H1 (cell line): ENCODE measurements around the gene FBXL17. TPM values are rescaled to one million over a fixed set of nuclear protein-coding genes. Genes with fewer than 3 reads are reported as not detected.

Source experiments
- CTCF ChIA-PET: fragments of 300-600 bp; sonication (Branson Sonifier 250); formaldehyde crosslinking; loops from one replicate; lab custom pipeline; 2021; ENCODE audit not compliant: partially characterized antibody; lab: Charles Lee
- POLR2A ChIA-PET: fragments of 300-600 bp; sonication (Branson Sonifier 250); formaldehyde crosslinking; loops from one replicate; lab custom pipeline; 2021; ENCODE audit warnings: inconsistent platforms; ENCODE audit not compliant: partially characterized antibody; lab: Charles Lee
- DNase-seq, 2 experiments: peaks; one replicate each; pipeline versions ENCODE4 v3.0.0 to v3.0.0-alpha.2; 2010 to 2022; ENCODE audit warnings: low spot score in 2 of 2, low read depth in 1 of 2, mixed read lengths in 1 of 2
- FAIRE-seq: peaks from 2 replicates; lab custom pipeline; 2011; peaks lifted over from hg19 to GRCh38; lab: Jason Lieb, UNC
- H2AFZ ChIP-seq: 2 replicates; pipeline ENCODE4 v1.8.1; 2012; ENCODE audit warnings: low read length, inconsistent platforms
- H2AK5ac ChIP-seq: 2 replicates; pipeline ENCODE4 v1.6.1; 2013; ENCODE audit warnings: low read depth, low read length
- H2BK120ac ChIP-seq: replicated peaks from 2 replicates; pipeline ENCODE3; 2013; ENCODE audit warnings: low read depth, low read length, inconsistent platforms
- H2BK12ac ChIP-seq: 2 replicates; pipeline ENCODE4 v1.6.1; 2013; ENCODE audit warnings: low read depth, low read length
- H2BK15ac ChIP-seq: 2 replicates; pipeline ENCODE4 v1.6.1; 2013; ENCODE audit warnings: low read length
- H2BK20ac ChIP-seq: 2 replicates; pipeline ENCODE4 v1.6.1; 2013; ENCODE audit warnings: low read length
- H2BK5ac ChIP-seq: 2 replicates; pipeline ENCODE4 v1.6.1; 2013; ENCODE audit warnings: low read depth, low read length
- H3K14ac ChIP-seq: 2 replicates; pipeline ENCODE4 v1.6.1; 2013; ENCODE audit warnings: inconsistent platforms; ENCODE audit not compliant: insufficient read length
- H3K18ac ChIP-seq: 2 replicates; pipeline ENCODE4 v1.6.1; 2013; ENCODE audit warnings: low read length; ENCODE audit errors: extremely low read depth
- H3K23ac ChIP-seq: 2 replicates; pipeline ENCODE4 v1.6.1; 2013; ENCODE audit warnings: inconsistent platforms; ENCODE audit not compliant: insufficient read length
- H3K23me2 ChIP-seq: 2 replicates; pipeline ENCODE4 v1.6.1; 2013; ENCODE audit warnings: low read depth, low read length
- H3K27ac ChIP-seq: 2 replicates; pipeline ENCODE4 v1.6.1; 2011; ENCODE audit warnings: low read depth, low read length, inconsistent platforms
- H3K27me3 ChIP-seq, 4 experiments: replicated peaks in 1 of 4; 1 replicate in 1 of 4; 2 replicates in 3 of 4; pipeline versions ENCODE4 v1.6.1 to v1.8.1; 2011 to 2013; ENCODE audit warnings: low read length in 3 of 4, mild to moderate bottlenecking in 3 of 4, inconsistent platforms in 2 of 4, mixed read lengths in 2 of 4, moderate library complexity in 1 of 4; ENCODE audit not compliant: control insufficient read depth in 3 of 4, insufficient read depth in 3 of 4; ENCODE audit errors: extremely low read depth in 1 of 4
- H3K36me3 ChIP-seq, 4 experiments: 2 replicates each; pipeline versions ENCODE4 v1.6.1 to v1.8.1; 2011 to 2013; ENCODE audit warnings: mild to moderate bottlenecking in 4 of 4, low read length in 3 of 4, moderate library complexity in 2 of 4, control low read depth in 1 of 4, inconsistent platforms in 1 of 4; ENCODE audit not compliant: insufficient read depth in 4 of 4, control insufficient read depth in 2 of 4
- H3K4ac ChIP-seq: replicated peaks from 2 replicates; pipeline ENCODE3; 2013; ENCODE audit warnings: low read length, low read depth, mixed read lengths, inconsistent platforms; ENCODE audit not compliant: insufficient read length
- H3K4me1 ChIP-seq, 4 experiments: replicated peaks in 1 of 4; 1 replicate in 1 of 4; 2 replicates in 3 of 4; pipeline versions ENCODE4 v1.6.1 to v1.8.1; 2011 to 2013; ENCODE audit warnings: low read length in 3 of 4, inconsistent platforms in 2 of 4, mixed read lengths in 1 of 4; ENCODE audit not compliant: insufficient read depth in 4 of 4, control insufficient read depth in 3 of 4
- H3K4me2 ChIP-seq, 2 experiments: 2 replicates each; pipeline versions ENCODE4 v1.6.1 to v1.8.1; 2011 to 2013; ENCODE audit warnings: low read depth in 2 of 2, low read length in 2 of 2, control low read depth in 1 of 2, inconsistent platforms in 1 of 2, mild to moderate bottlenecking in 1 of 2; ENCODE audit not compliant: insufficient read depth in 1 of 2
- H3K4me3 ChIP-seq, 4 experiments: fragments of 200-600, 300-600 bp in 1 of 4; sonication (generic), shearing (Covaris generic), sonication (Bioruptor Twin) in 1 of 4; 2 replicates each; pipeline versions ENCODE4 v1.5.1 to v1.8.1; 2011 to 2016; ENCODE audit warnings: low read length in 4 of 4, low read depth in 3 of 4, control low read depth in 2 of 4, inconsistent platforms in 2 of 4, mild to moderate bottlenecking in 2 of 4, mixed read lengths in 1 of 4, moderate library complexity in 1 of 4; ENCODE audit not compliant: insufficient read depth in 2 of 4; ENCODE audit errors: extremely low read depth in 1 of 4
- H3K56ac ChIP-seq: replicated peaks from 2 replicates; pipeline ENCODE3; 2013; ENCODE audit warnings: low read depth, mild to moderate bottlenecking, mixed read lengths, low read length, inconsistent platforms; ENCODE audit not compliant: insufficient read length
- H3K79me1 ChIP-seq: 2 replicates; pipeline ENCODE4 v1.6.1; 2013; ENCODE audit warnings: low read depth, low read length, control low read depth
- H3K79me2 ChIP-seq, 2 experiments: 2 replicates each; pipeline versions ENCODE4 v1.6.1 to v1.8.1; 2012 to 2013; ENCODE audit warnings: low read length in 2 of 2, mild to moderate bottlenecking in 2 of 2, inconsistent platforms in 1 of 2; ENCODE audit not compliant: insufficient read depth in 2 of 2, control insufficient read depth in 1 of 2
- H3K9ac ChIP-seq, 4 experiments: replicated peaks in 1 of 4; 1 replicate in 1 of 4; 2 replicates in 3 of 4; pipeline versions ENCODE4 v1.6.1 to v1.8.1; 2011 to 2013; ENCODE audit warnings: low read depth in 3 of 4, low read length in 3 of 4, control low read depth in 2 of 4, mild to moderate bottlenecking in 2 of 4, moderate library complexity in 2 of 4, inconsistent platforms in 1 of 4; ENCODE audit errors: extremely low read depth in 1 of 4
- H3K9me3 ChIP-seq, 2 experiments: 2 replicates each; pipeline versions ENCODE4 v1.6.1 to v1.8.1; 2012 to 2013; ENCODE audit warnings: mild to moderate bottlenecking in 2 of 2, moderate library complexity in 2 of 2, control low read depth in 1 of 2, inconsistent platforms in 1 of 2, low read depth in 1 of 2, low read length in 1 of 2, mixed read lengths in 1 of 2; ENCODE audit not compliant: insufficient read depth in 2 of 2
- H4K20me1 ChIP-seq, 2 experiments: replicated peaks in 1 of 2; 2 replicates each; pipeline versions ENCODE3 to v1.8.1; 2011 to 2013; ENCODE audit warnings: inconsistent platforms in 2 of 2, low read length in 2 of 2, mild to moderate bottlenecking in 1 of 2; ENCODE audit not compliant: insufficient read depth in 2 of 2, control insufficient read depth in 1 of 2
- H4K5ac ChIP-seq: 2 replicates; pipeline ENCODE4 v1.6.1; 2013; ENCODE audit warnings: low read length, low read depth, mixed read lengths, inconsistent platforms; ENCODE audit not compliant: insufficient read length
- H4K8ac ChIP-seq: 2 replicates; pipeline ENCODE4 v1.8.0; 2013; ENCODE audit warnings: mild to moderate bottlenecking, moderate library complexity, low read length, inconsistent platforms; ENCODE audit not compliant: insufficient read depth; ENCODE audit errors: extremely low read depth
- H4K91ac ChIP-seq: replicated peaks from 2 replicates; pipeline ENCODE3; 2013; ENCODE audit warnings: low read length, mixed read lengths, inconsistent platforms; ENCODE audit not compliant: insufficient read length
- CEBPB ChIP-seq: IDR thresholded peaks from 2 replicates; pipeline ENCODE4 v1.6.1; 2012; ENCODE audit warnings: low read depth, low read length
- RFX5 ChIP-seq: IDR thresholded peaks from 2 replicates; pipeline ENCODE4 v1.6.1; 2011; ENCODE audit warnings: low read depth, low read length, improper control_type of control experiment, borderline replicate concordance
- RXRA ChIP-seq: IDR thresholded peaks from 2 replicates; pipeline ENCODE4 v1.6.1; 2011; ENCODE audit warnings: low read depth, mild to moderate bottlenecking, low read length, moderate library complexity; ENCODE audit not compliant: insufficient read depth
- SIRT6 ChIP-seq: IDR thresholded peaks from one replicate; pipeline ENCODE4 v1.7.1; 2012; ENCODE audit warnings: low read length, inconsistent platforms
- SP4 ChIP-seq: IDR thresholded peaks from 2 replicates; pipeline ENCODE4 v1.6.1; 2012; ENCODE audit warnings: low read length, inconsistent platforms
- ZNF274 ChIP-seq: IDR thresholded peaks from 2 replicates; pipeline ENCODE4 v1.7.0; 2012; ENCODE audit warnings: low read length, borderline replicate concordance; ENCODE audit errors: extremely low read depth
- WGBS, 2 experiments: shearing (Covaris generic) in 1 of 2; methylation state at CpG; one replicate each; pipeline versions ENCODE4 v1.1.6 to v1.1.7; 2013 to 2015; ENCODE audit warnings: low lambda C conversion rate in 2 of 2, mixed read lengths in 2 of 2, inconsistent platforms in 1 of 2, low coverage in 1 of 2, missing lambda C conversion rate in 1 of 2; ENCODE audit not compliant: insufficient replicate concordance in 2 of 2, insufficient coverage in 1 of 2, insufficient read length in 1 of 2; ENCODE audit errors: extremely low coverage in 1 of 2, missing lambda C conversion rate in 1 of 2; 5-methylcytosine and 5-hydroxymethylcytosine counted together
- polyA plus RNA-seq, 7 experiments: library from polyadenylated mRNA; depleted of rRNA in 3 of 7; stranded (reverse) in 5 of 7; unstranded in 2 of 7; fragments of >200 nt in 5 of 7; fragments of 200-250 nt in 2 of 7; gene quantifications; 1 replicate in 5 of 7; 2 replicates in 1 of 7; 4 replicates in 1 of 7; pipeline versions ENCODE4 v1.2.1 to v1.2.3, GENCODE V29; 2011 to 2013; ENCODE audit warnings: missing spikeins in 2 of 7, mixed read lengths in 2 of 7
- total RNA-seq: library from RNA; stranded (reverse); fragmentation: NEBNext Ultra II Directional; extraction: Animal tissue kit (Norgen Biotek cat#: 25700); gene quantifications from 2 replicates; pipeline ENCODE4 v1.2.1, GENCODE V29; 2021

The FBXL17 gene
- total and polyA plus RNA-seq, 2 of the 8 experiments (the other 6 are each of a cell fraction or from before 2014, with no cell fraction given), result 0.35 to 4.3 TPM

- no peak overlapping the region for H3K56ac ChIP-seq
- 89% methylated on average over 4 of the region's 4 CpGs; no CpG with 5 or more reads in 1 of the 2 experiments for WGBS, 2 experiments
- no peak overlapping the region for H3K18ac ChIP-seq
- peaks cover 4 to 9% of the 10 kb centered on the region in 2 experiments for H3K9me3 ChIP-seq
- H4K91ac ChIP-seq, result no peak overlapping the region
- H3K4me1 ChIP-seq, result no peaks in the 10 kb centered on the region
- no peak overlapping the region for H2BK120ac ChIP-seq
- H3K27ac ChIP-seq, result no peak overlapping the region
- no peaks in the 10 kb centered on the region for H4K20me1 ChIP-seq
- no peaks in the 10 kb centered on the region; the same call in 1 of the 2 replicates for H3K79me1 ChIP-seq
- no peak overlapping the region for H3K4ac ChIP-seq
- no peak overlapping the region for H2BK5ac ChIP-seq
- H2BK12ac ChIP-seq, result no peak overlapping the region
- no peak overlapping the region for H4K8ac ChIP-seq
- H3K14ac ChIP-seq, result no peak overlapping the region
- POLR2A ChIA-PET, result no interaction called here
- no peak overlapping the region for H3K23ac ChIP-seq
- H3K79me2 ChIP-seq, result peaks cover 0 to 2% of the 10 kb centered on the region in 2 experiments; a peak in 1 of 4 replicates
- H4K5ac ChIP-seq, result no peak overlapping the region
- TF ChIP-seq SIRT6, result no peak
- no peak for TF ChIP-seq SP4
- TF ChIP-seq RFX5, result no peak
- TF ChIP-seq RXRA, result no peak
- no peak for TF ChIP-seq ZNF274
- no peak for TF ChIP-seq CEBPB
- no peaks in the 10 kb centered on the region for H3K27me3 ChIP-seq
- no peak overlapping the region for H3K4me2 ChIP-seq
- no peak for DNase-seq
- no peak overlapping the region for H2BK20ac ChIP-seq
- no peak overlapping the region for H3K4me3 ChIP-seq
- no peak overlapping the region for H2AK5ac ChIP-seq
- no peak for FAIRE-seq
- H3K9ac ChIP-seq, result no peak overlapping the region
- H3K23me2 ChIP-seq, result no peaks in the 10 kb centered on the region
- no peak overlapping the region for H2BK15ac ChIP-seq
- peaks cover 0 to 3% (median 0%) of the 10 kb centered on the region in 4 experiments; a peak in 2 of 8 replicates for H3K36me3 ChIP-seq
- CTCF ChIA-PET, result no interaction called here
- H2AFZ ChIP-seq, result no peak overlapping the region
Observed at GRCh38 chr5:108369167-108369566, 12.7 kb downstream of the FBXL17 start.
